HT1080 (cell line): ENCODE results near the gene PTGDS. TPM values are rescaled to one million over a fixed set of nuclear protein-coding genes. Genes with fewer than 3 reads are reported as not detected.

Experiments used
- DNase-seq: peaks from one replicate; pipeline ENCODE4 v3.0.0-alpha.2; 2015; ENCODE audit warnings: low read depth
- total RNA-seq: library from RNA; depleted of rRNA; stranded (reverse); fragments of >200 nt; shearing (Covaris generic); gene quantifications from 2 replicates; pipeline ENCODE4 v1.2.3, GENCODE V29; 2014

Gene PTGDS
- total RNA-seq, 1 experiment from 2014 or later: not detected

DNA sequence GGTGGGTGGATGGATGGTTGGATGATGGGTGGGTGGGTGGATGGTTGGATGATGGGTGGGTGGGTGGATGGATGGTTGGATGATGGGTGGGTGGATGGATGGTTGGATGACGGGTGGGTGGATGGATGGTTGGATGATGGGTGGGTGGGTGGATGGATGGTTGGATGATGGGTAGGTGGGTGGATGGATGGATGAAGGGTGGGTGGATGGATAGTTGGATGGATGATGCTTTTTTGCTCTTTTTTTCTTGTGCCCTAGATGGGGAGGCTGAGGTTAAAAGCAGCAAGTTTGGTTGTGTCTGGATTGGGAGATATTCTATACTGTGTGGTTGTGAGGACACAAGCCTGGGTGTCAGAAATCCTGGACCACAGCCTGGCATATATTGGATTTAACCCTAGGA is 19.8 kb upstream of the PTGDS start:
- no peak for DNase-seq

DNA sequence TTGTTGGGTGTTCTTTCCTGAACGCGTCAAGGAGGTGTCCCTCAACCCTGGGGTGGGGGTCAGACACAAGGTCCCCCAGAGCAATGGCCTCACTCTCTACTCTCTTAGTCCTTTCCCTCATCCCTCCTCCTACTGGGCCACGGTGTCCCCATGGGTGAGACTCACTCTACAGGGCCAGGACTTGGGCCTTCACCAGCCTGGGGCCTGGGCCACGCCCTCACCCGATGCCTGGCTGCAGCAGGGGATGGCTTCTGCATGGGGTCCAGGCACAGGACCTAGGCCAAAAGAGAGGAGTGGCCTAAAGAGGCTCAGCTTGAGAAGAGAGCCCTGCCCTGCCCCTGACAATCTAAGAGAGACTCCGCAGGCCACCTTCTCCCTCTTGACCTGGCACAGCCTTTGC is 19.4 kb upstream of the PTGDS start:
- no peak for DNase-seq

DNA sequence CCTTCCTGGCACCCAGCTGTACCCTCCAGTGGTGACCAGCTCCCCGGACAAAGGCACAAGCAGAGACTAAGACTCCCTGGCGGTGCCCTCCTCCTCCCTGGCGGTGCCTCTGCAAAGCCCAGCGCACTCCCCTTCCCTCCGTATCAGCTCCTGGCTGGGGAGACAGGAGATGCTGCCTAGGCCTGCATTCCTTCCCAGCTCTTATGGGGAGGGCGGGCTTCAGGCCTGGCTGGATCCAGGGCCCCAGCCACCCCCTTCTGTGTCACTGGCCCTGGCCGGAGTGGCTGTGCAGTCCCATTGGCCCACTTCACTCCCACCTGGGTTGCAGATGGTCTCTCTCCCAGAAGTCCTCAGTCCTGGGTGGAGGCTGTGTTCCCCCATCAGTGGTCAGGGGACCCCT is 18.8 kb upstream of the PTGDS start:
- no peak for DNase-seq

DNA sequence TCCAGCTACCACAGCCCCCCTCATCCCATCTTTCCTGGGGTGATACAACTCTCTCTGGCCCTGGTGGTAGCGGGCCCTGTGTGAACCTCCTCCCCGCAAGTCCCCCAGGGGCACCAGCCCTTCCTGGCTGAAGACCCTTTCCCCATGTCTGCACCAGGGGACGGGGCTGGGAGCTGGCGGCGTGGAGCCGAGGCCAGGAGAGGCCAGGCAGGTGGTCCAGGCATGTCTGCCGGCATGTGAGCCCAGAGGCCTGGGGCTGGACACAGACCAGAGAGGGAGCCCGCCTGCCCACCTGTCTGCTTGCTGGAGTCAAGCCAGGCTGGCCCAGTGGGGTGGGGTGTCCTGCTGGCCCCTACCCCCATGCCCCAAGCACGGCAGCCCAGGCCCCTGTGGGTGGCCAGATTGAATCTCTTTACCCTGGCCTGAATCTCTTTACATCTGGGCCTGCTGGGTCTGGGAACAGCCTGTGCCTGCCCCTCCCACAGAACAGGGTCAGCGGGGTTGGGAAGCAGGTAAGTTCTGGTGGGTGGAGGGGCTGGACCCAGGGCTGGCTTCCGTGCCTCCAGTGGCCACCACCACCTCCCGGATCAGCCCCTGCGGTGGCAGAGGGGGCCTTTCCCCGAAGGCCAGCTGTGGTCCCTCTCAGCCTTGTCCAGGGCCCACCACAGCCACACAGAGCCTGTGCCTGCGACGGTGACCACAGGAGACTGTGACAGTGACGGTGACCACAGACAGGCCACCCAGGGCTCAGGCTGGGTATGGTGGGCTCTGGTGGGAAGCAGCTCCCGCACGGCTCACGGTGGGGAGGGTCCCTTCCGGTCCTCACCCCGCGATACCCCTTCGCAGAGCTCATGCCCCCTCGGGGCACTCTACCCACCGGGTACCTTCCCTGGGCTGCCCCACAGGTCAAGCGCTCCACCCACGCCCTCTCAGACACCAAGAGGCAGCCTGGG is 18.1 kb upstream of the PTGDS start:
- DNase-seq: no peak

DNA sequence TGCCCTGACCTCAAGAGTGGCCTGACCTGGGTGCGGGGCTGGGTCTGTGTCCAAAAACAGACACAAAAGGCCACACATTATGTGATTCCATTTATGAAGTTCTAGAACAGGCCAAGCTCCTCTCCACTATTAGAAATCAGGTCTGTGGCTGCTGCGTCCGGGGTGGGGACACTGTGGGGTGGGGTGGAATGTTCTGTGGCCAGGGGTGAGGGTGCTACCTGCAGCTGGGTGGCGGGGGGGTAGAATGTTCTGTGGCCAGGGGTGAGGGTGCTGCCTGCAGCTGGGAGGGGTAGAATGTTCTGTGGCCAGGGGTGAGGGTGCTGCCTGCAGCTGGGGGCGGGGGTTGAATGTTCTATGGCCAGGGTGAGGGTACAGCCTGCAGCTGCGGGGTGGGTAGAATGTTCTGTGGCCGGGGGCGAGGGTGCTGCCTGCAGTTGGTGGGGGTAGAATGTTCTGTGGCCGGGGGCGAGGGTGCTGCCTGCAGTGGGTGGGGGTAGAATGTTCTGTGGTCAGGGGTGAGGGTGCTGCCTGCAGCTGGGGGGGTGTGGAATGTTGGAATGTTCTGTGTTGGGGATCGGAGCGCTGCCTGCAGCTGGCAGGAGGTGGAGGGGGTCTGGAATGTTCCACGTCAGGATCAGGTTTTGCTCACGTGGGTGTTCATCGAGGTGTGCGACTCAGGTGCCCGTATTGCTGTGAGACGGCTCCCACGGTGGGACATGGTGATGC is 16.9 kb upstream of the PTGDS start:
- no peak for DNase-seq

DNA sequence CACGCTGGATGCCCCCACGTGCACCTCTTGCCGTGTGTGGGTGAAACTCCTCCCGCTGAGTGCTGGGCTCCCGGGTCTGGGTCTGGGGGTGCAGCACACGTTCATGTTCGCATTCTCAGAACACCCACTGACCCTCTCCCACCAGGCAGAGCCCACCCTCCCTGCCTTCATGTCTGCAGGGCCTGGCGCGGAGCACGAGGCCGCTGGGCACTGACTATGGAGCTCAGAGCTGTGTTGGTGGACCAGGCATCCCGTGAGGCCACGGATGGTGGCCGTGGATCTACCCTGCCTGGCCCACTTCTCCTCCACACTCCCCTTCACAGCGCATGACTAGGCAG is 16.4 kb upstream of the PTGDS start:
- no peak for DNase-seq

DNA sequence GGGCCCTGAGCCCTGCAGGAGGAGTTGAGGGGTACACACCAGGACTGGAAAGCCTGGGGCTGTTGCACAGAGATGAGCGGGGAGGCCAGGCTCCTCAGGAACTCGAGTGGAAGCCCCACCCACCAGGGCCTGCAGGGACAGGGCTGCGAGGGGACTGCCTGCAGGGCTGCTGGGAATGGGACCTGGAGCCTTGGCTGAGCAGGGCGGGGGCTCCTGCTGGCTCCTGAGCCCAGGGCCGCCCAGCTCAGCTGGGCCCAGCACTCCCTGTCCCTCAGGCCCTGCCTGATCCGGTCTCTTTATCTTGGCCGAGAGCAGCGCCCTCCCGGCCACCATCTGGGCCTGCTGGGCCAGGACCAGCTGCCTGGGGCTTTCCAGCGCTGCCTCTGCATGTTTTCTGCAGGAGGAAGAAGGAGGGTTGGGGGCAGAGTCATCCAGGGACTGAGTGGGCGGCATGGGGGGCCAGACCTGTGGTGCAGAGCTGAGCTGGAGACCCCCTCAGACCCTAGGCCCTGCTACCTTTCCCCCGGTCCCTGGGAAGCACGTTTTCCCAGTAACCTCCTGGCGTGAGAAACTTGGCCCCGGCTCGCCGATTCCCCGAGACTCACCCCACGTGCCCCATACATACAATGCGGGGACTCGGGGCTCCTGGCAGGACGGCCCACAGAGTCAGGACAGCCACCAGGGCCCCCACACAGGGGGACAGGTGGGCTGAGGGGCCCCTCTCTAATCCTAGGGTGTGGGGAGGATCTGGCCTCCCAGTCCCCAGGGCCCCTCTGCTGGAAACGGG is 15.8 kb upstream of the PTGDS start:
- DNase-seq: no peak

DNA sequence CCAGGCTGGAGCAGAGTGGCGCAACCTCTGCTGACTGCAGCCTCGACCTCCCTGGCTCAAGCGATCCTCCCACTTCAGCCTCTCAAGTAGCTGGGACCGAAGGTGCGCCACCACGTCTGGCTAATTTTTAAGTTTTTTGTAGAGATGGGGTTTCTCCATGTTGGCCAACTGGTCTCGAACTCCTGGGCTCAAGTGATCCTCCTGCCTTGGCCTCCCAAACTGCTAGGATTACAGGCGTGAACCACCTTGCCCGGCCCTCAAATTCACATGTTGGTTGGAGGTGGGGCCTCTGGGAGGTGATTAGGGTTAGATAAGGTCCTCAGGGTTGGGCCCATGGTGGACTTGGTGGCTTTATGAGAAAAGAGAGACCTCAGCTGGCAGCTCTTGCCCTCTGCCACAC is 15.1 kb upstream of the PTGDS start:
- no peak for DNase-seq

DNA sequence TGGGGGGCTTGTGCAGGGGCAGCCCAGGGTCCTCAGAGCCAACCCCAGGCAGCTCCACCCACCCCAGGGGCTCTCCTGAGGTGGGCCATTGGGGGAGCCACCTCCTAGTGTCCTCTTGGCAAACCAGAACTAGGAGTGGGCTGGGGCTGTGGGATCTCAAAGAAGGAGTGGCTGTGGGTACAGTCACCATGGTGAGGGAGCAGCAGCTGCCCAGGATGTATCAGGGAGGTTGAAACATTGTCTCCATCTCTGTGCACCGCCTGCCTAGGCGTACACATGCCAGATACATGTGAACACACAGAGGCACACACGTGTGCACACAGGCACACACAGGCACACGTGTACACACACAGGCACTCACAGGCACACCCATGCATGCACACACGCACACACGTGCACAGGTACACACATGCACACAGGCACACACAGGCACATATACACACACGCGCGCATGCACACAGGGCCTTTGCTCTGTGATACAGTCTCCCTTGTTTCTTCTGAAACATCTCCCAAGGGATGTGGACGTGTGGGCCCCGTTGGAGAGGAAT is 14.5 kb upstream of the PTGDS start:
- no peak for DNase-seq

DNA sequence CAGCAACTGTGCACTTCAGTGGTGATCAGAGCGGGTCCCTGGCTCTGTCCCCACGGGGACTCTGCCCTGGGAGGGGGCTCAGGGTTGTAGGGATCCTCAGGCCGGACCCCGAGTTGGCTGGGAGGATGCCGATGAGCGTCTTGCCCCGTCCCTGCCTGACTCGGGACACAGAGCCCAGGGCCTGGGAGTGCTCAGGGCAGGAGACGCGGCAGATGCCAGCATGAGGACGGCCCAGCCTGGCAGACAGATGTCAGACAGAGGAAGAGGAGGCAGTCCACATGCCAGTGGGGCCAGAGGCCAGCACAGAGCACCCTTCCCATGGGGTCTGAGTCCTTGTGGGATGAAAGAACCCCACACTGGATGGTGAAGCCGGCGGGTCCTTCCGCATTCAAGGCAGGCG is 14.0 kb upstream of the PTGDS start:
- DNase-seq: no peak

DNA sequence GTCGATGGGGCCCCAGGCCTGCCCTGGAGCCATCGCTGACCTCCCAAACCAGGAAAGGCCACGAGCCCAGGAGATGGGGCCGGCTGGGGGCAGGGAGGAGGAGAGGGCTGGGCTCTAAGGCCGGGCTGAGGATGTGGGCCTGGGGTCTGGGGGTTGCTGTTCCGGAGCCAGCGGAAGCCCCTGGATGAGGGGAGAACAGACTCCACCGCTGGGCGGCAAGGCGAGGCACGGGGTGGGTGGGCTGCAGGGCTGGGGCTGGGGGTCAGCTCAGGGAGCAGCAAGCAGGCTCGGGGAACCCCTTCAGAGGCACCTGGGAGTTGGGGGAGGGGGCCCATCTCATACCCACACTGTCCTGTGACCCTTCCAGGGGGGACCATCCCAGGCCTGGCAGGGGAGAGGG is 13.6 kb upstream of the PTGDS start:
- no peak for DNase-seq

DNA sequence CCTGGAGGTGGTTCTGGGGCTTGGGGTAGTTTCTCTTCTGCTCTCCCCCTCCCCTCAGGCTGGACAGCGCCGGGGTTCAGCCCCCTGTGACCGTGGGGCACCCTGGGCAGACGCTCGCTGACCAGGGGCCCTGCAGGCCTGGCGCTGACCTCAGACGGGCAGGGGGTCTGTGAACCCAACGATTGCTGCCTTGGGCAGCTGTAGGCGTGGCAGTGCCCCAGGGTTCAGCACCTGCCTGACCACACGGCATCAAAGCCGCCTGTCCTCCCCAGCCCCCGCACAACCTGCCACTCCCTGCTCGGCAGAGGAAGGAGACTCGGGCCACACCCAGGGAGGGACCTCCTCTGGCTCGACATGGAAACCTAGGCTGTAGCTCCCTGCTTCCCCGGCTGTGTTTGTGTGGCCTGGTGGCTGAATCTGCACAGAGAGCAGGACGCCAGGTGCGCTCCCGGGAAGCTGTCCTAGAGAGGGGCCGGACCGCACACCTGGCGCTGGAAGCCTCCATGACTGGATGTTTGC is 13.1 kb upstream of the PTGDS start:
- no peak for DNase-seq

DNA sequence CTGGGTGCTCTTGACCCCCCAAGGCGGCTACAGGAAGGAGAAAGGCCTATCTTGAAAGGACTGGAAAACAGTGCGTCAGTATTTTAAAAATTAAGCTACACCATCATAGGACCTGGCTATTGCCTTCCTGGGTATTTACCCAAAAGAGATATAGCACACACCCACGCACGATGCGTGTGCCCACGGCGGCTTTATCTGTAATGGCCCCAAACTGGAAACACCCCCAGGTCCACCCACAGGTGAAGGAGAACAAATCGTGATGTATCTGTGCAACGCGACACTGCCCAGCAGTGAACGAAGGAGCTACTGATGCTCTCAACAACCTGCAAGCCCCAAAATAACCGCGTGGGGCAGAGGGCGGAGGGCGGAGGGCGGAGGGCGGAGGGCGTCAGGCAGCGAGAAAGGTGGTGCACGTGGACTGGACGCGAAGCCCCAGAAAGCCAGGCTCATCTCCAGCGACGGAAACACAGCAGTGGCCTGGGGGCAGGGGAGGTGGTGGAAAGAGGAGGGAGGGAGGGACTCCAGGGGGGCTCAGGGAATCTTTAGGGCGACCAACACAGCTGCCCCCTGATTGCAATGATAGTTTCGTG is 12.4 kb upstream of the PTGDS start:
- DNase-seq: no peak

DNA sequence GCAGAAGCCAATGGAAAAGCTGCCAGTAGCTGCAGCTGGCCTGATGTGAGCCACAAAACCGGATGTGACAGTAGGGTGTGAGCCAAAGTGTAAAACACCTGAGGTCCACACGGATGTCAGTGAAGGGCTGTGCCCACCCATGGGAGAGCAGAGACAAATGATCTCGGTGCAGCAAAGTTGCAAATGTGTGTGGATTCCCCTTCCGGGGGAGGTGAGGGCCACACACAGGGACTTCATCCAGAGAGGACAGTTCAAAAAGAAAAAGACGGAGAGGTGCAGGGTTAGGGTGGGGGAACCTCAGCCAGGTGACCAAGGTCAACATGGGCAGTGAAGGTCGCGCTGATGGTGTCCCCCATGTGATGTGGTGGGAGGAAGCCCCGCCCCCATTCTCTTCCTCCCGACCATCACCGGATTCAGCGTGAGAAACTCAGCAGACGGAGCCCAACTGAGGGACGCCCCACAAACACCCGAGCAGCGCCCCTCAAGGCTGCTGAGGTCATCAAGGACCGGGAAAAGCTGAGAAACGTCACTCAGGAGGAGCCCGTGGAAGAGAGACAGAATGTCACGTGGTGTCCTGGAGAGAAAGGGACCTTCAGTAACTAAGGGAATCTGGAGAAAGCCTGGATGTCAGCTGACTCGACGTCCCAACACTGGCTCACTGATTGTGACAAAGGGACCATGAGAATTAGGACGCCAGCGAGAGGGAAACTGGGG is 11.4 kb upstream of the PTGDS start:
- no peak for DNase-seq

DNA sequence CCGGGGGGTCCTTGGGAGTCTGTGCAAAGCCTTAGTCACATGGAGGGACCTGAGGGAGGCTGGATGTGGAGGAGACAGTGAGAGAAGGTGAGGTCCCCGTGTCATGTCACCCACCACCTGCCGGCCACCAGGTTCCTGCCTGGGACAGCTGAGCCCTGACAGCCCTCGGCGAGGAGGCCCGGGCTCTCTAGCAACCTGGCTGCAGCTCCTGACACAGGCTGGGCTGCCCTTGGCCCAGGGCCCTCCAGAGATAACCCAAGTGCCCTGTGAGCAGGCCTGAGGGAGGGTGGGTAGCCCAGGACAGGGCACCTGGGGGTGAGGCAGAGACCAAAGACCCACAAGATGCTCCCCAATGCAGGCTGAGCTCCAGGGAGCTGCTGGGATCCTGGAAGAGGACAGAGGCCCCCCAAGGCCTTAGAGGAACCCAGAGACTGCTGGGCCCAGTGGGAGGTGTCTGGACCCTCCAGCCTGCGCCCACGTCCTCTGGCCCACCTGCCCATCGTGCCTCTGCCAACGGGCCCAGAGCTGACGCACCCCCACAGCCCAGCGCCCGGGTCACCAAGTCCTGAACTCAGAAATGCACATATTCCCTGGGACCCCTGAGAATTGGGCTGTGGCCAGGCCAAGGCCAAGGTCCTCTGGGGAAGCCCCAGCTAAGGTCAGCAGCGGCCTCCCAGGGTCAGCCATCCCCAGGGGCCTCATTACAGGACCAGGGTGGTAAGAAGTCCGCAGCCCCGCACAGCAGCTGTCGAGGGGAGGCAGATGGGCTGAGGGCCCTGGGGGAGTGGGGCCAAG is 8.8 kb upstream of the PTGDS start:
- no peak for DNase-seq

DNA sequence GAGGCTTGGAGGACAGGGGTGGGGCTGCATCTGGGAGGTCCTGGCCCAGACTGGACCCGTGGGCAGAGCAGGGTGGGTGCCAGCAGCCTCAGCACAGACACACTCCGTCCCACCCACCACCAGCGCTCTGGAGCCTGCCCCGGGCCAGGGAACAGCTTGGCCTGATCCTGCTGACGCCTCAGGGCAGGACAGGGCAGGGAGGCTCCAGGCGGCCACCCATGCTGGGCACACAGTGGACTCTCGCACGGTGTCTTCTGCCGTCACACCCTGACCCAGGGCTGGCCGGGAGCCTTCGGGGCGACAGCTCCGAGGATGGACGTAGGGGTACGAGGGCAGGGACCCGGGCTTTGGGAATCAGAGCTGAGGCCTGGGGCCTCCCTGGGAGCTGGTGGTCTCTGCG is 8.2 kb upstream of the PTGDS start:
- no peak for DNase-seq

DNA sequence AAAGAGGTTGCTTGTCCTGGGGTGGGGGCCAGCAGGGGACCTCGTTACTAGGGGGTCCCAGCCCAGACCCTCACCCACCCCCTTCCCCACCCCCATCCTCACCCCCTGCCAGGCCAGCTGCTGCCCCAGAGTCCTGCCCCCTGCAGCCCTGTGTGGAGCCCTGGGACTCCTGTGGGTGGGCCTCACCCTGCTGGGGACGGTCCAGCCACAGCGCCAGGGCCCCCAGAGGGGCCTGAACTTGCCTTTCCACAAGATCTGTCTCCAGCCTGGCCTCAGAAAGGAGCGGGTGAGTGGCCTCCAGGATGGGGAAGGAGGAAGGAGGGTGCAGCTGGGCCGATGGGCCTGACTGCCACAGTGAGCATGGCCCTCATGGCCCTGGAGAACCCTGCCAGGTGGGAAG is 7.5 kb upstream of the PTGDS start:
- DNase-seq: no peak

DNA sequence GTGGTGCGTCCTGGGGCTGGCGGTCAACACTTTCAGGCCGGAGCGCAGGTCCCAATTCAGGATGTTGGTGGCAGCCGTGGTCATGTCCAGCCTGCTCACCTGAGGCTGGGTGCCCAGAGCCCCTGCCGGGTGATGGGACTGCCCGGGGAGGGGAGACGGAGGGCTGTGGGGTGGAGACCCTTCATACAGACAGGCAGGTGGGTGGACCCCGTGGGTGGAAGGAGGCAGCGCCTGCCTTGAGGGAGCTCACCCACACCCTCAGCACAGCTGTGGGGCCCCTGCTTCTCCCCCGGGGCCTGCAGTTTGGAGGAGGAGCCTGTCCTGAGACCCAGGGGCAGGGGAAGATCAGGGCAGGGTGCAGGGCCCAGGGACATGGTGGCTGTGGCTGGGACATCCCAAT is 6.9 kb upstream of the PTGDS start:
- no peak for DNase-seq

DNA sequence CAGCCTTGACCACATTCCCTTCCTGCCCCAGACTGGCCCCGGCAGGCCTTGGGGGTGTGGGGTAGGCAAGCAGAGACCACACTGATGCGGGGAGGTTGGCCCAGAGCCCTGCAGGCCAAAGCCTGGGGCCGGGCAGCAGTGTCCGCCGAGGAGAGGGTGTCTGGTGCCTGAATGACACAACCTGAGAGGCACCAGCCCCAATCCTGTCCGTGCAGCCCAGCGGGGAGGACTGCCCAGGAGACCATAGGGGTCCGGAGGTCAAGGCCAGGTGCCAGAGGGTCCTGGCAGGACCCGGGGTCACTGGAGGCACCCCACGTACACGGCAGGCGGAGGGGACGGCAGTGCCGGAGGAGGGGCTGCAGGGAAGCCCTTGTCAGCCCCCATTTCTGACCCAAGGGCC is 5.6 kb upstream of the PTGDS start:
- no peak for DNase-seq

DNA sequence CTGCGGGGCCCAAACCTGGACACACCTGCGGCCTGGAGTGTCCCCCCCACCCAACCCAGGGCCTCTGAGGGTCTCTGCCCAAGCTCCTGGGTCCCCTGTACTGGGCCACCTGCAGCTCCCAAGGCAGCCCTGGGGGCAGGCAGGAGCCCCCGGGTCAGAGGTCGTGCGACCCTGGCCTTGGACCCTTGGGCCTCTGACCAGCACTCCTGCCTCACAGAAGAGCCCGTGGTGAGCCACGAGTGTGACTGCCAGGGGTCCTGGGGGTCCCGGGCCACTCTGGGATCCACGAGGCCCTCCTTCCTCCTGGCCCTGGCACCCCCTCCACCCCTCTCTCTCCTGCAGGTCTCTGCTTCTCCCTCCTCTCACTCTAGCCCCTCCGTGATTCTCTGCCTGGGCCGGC is 5.0 kb upstream of the PTGDS start:
- no peak for DNase-seq
